PC-3 (cell line): ENCODE results near the gene ENG. TPM values are rescaled to one million over a fixed set of nuclear protein-coding genes. Genes with fewer than 3 reads are reported as not detected.

Experiments used
- ATAC-seq: fragments of 200-7000 bp; cut with Tn5 transposase; 2 replicates; pipeline ENCODE4 v1.9.1; 2020; ENCODE audit warnings: mild to moderate bottlenecking, moderate library complexity
- BruUV-seq: library from RNA; stranded (reverse); fragments of 400-500 nt; replicated peaks from 2 replicates; lab custom pipeline; 2021; lab: Mats Ljungman, UMichigan
- CTCF ChIA-PET: fragments of 300-600 bp; sonication (Branson Sonifier 250); formaldehyde crosslinking; loops from one replicate; lab custom pipeline; 2022; ENCODE audit warnings: antibody characterized with exemption; lab: Charles Lee
- POLR2A ChIA-PET: fragments of 300-600 bp; sonication (Branson Sonifier 250); formaldehyde crosslinking; loops from one replicate; lab custom pipeline; 2022; ENCODE audit warnings: antibody characterized with exemption; ENCODE audit not compliant: unreplicated experiment; lab: Charles Lee
- DNase-seq: peaks from one replicate; pipeline ENCODE4 v3.0.0-alpha.2; 2015
- H2AFZ ChIP-seq: fragments of 300-600 bp; sonication (generic); 2 replicates; pipeline ENCODE4 v1.6.0; 2016; ENCODE audit warnings: antibody characterized with exemption, low read length
- H3F3A ChIP-seq: fragments of 300-600 bp; sonication (generic); one replicate; pipeline ENCODE4 v1.6.0; 2017; ENCODE audit warnings: antibody characterized with exemption, low read length, control low read depth, mild to moderate bottlenecking; ENCODE audit not compliant: unreplicated experiment
- H3K27ac ChIP-seq: fragments of 300-600 bp; sonication (generic); 2 replicates; pipeline ENCODE4 v1.5.1; 2016; ENCODE audit warnings: mild to moderate bottlenecking, low read length
- H3K27me3 ChIP-seq: fragments of 300-600 bp; sonication (generic); 2 replicates; pipeline ENCODE4 v1.6.1; 2016; ENCODE audit warnings: low read length, mixed read lengths
- H3K36me3 ChIP-seq: fragments of 300-600 bp; sonication (generic); 2 replicates; pipeline ENCODE4 v1.6.1; 2016; ENCODE audit warnings: low read depth, mixed run types, low read length, mixed read lengths
- H3K4me1 ChIP-seq: fragments of 300-600 bp; sonication (generic); 2 replicates; pipeline ENCODE4 v1.5.1; 2016; ENCODE audit warnings: low read length; ENCODE audit not compliant: insufficient read depth
- H3K4me2 ChIP-seq: fragments of 300-600 bp; sonication (generic); 2 replicates; pipeline ENCODE4 v1.6.0; 2016; ENCODE audit warnings: low read length
- H3K4me3 ChIP-seq: fragments of 300-600 bp; sonication (generic); 2 replicates; pipeline ENCODE4 v1.5.1; 2016; ENCODE audit warnings: mild to moderate bottlenecking, low read length, mixed read lengths
- H3K79me2 ChIP-seq: fragments of 300-600 bp; sonication (generic); 2 replicates; pipeline ENCODE4 v1.6.1; 2017; ENCODE audit warnings: low read length, mixed read lengths
- H3K9ac ChIP-seq: fragments of 300-600 bp; sonication (generic); 2 replicates; pipeline ENCODE4 v1.6.0; 2016; ENCODE audit warnings: mild to moderate bottlenecking, low read length
- H3K9me2 ChIP-seq: fragments of 300-600 bp; sonication (generic); replicated peaks from 2 replicates; pipeline ENCODE4 v1.6.1; 2016; ENCODE audit warnings: mixed run types, low read length, mixed read lengths
- H3K9me3 ChIP-seq: fragments of 300-600 bp; sonication (generic); 2 replicates; pipeline ENCODE4 v1.6.1; 2016; ENCODE audit warnings: low read length, mixed read lengths
- H4K20me1 ChIP-seq: fragments of 300-600 bp; sonication (generic); 2 replicates; pipeline ENCODE4 v1.6.1; 2016; ENCODE audit warnings: low read length, mixed read lengths
- EZH2 ChIP-seq: fragments of 300-600 bp; sonication (generic); IDR thresholded peaks from one replicate; pipeline ENCODE4 v1.6.1; 2017; ENCODE audit warnings: antibody characterized with exemption, mild to moderate bottlenecking, low read length; ENCODE audit not compliant: unreplicated experiment
- EZH2phosphoT487 ChIP-seq: fragments of 300-600 bp; sonication (generic); IDR thresholded peaks from 2 replicates; pipeline ENCODE4 v1.6.1; 2018; ENCODE audit warnings: mild to moderate bottlenecking, antibody characterized with exemption, low read length, borderline replicate concordance
- intact Hi-C: fragments of 100-400 bp; cut with micrococcal nuclease; formaldehyde crosslinking; loops from 2 replicates; pipeline ENCODE4 v1.9.0; 2023
- total RNA-seq: library from RNA; depleted of rRNA; stranded (reverse); fragments of >200 nt; gene quantifications from 2 replicates; pipeline ENCODE4 v1.2.3, GENCODE V29; 2014
- TF ChIP-seq, protein P1 (sequence below): fragments of 300-600 bp; sonication (generic); conservative IDR thresholded peaks from 2 replicates; pipeline ENCODE4 v1.5.1; 2017; ENCODE audit warnings: antibody characterized with exemption, low read depth, mild to moderate bottlenecking, low read length

ENG gene
- total RNA-seq, 1 experiment from 2014 or later = 1.1 TPM

DNA sequence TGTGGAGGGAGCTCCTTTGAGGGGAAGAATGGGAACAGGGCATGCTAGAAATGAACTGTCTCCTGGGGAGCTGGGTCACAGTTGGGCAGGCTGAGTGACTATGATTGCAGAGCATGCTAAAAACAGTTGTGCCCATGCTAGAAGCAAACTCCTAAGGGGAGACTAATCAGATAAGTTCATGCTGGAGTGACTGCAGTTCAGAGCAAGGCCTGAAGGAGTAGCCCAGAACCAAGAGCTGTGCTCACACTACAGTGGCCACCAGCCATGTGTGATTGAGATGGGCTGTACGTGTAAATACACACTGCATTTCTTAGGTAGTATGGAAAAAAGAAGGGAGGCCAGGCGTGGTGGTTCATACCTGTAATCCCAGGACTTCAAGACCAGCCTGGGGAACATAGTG, 33.3 kb upstream of the ENG start:
- Histone ChIP-seq H3K4me3 (no peak overlapping the region), H3K27me3 (no peaks in the 10 kb centered on the region), H3F3A (no peaks in the 10 kb centered on the region), H3K9me3 (no peaks in the 10 kb centered on the region), H2AFZ (no peak overlapping the region), H3K9me2 (no peaks in the 10 kb centered on the region), H3K4me1 (no peaks in the 10 kb centered on the region), H3K79me2 (no peaks in the 10 kb centered on the region), H3K27ac (no peak overlapping the region), H4K20me1 (no peaks in the 10 kb centered on the region), H3K9ac (no peak overlapping the region), H3K36me3 (peaks cover 3% of the 10 kb centered on the region), H3K4me2 (no peak overlapping the region)
- peak; percentile 48; the same call in 1 of the 2 replicates for ATAC-seq
- TF ChIP-seq EZH2phosphoT487 (no peak), EZH2 (no peak)
- TF ChIP-seq, protein P1, sequence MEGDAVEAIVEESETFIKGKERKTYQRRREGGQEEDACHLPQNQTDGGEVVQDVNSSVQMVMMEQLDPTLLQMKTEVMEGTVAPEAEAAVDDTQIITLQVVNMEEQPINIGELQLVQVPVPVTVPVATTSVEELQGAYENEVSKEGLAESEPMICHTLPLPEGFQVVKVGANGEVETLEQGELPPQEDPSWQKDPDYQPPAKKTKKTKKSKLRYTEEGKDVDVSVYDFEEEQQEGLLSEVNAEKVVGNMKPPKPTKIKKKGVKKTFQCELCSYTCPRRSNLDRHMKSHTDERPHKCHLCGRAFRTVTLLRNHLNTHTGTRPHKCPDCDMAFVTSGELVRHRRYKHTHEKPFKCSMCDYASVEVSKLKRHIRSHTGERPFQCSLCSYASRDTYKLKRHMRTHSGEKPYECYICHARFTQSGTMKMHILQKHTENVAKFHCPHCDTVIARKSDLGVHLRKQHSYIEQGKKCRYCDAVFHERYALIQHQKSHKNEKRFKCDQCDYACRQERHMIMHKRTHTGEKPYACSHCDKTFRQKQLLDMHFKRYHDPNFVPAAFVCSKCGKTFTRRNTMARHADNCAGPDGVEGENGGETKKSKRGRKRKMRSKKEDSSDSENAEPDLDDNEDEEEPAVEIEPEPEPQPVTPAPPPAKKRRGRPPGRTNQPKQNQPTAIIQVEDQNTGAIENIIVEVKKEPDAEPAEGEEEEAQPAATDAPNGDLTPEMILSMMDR = no peak; the same call in 1 of the 2 replicates
- CTCF ChIA-PET = interaction anchor here (0.5 kb wide), 1 partner anchor 278 kb away, joined by 4 read pairs; no protein-coding TSS in a partner anchor
- DNase-seq = no peak
- no TSS peak for BruUV-seq
- POLR2A ChIA-PET = no interaction called here
- intact Hi-C loops = no loop called here

DNA sequence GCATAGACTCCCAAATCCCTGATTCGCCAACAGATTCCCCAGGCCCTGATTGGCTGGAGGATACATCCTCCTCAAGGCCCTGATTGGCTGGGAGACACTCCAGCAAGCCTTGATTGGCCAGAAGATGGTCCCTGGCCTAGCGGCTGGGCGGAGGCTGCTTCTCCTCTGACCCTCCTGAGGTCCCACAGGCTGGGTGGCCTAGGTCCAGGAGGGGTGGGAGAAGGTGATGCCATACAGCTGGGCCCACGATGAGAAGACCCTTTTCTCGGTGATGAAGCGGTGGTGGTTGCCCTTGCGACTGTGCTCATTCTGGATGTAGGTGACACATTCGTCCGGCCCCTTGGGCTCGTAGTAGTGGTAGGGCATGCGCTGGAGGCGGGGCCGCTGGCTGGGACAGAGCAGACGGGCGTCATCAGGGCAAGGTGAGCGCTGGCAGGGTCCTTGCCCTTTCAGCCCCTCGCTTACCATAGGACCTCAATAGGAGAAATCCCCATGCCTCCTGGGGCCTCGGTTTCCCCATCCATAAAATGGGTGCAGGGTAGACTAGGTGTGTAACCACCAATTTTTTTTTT, 32.0 kb upstream of the ENG start:
- no peak for ATAC-seq
- intact Hi-C loops = no loop called here
- H3K27me3 ChIP-seq = no peaks in the 10 kb centered on the region
- H3K9ac ChIP-seq = no peak overlapping the region
- H3K27ac ChIP-seq = no peak overlapping the region
- no peaks in the 10 kb centered on the region for H3F3A ChIP-seq
- no peak overlapping the region for H3K4me2 ChIP-seq
- no TSS peak for BruUV-seq
- no peaks in the 10 kb centered on the region for H3K9me2 ChIP-seq
- no peaks in the 10 kb centered on the region for H3K4me1 ChIP-seq
- TF ChIP-seq, protein P1 = no peak
- TF ChIP-seq EZH2 (no peak), EZH2phosphoT487 (no peak)
- H2AFZ ChIP-seq = no peak overlapping the region
- ChIA-PET CTCF (no interaction called here), POLR2A (no interaction called here)
- H3K79me2 ChIP-seq = no peaks in the 10 kb centered on the region
- no peak overlapping the region for H3K4me3 ChIP-seq
- DNase-seq = no peak
- no peaks in the 10 kb centered on the region for H3K36me3 ChIP-seq
- H4K20me1 ChIP-seq = no peaks in the 10 kb centered on the region
- no peaks in the 10 kb centered on the region for H3K9me3 ChIP-seq

DNA sequence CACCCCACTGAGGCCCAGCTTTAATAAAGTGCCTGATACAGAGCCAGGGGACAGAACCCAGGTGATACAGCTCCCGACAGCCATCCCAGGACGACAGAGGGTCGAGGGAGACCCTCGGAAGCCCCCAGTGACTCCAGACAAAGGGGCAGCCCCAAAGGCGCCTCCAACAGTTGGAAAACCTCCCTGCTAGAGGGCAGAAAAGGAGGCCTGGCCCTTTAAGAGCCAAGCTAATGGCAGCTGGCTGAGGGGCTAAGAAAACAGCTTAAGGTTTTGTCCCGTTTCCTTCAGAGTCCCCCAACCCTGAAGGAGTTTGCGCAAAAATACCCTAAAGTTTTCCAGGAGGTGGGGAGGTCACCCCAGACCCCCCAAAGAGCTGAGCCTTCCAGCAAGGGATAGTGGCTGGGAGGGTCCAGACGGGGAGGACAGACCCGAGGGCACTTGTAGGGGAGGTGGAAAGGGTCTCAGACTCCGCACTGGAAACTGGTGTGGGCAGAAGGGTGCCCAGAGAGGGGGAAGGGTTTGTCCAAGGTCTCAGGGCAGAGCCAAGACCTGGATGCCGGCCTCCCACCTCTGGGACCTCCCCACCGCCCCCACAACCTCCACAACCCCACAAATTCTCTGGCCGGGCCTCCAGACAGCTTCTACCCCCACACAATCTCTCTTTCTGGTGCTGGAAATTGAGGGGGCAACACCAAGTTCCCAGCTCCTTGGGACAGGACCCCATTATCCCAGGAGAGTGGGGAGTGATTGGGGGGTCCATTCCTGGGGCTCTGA, 31.2 kb upstream of the ENG start:
- CTCF ChIA-PET = no interaction called here
- ATAC-seq = no peak

More for the DNA sequence above, 31.2 kb upstream of the ENG start:
- no TSS peak for BruUV-seq
- DNase-seq = no peak
- intact Hi-C loops = no loop called here
- POLR2A ChIA-PET = no interaction called here
- Histone ChIP-seq H3K79me2 (no peaks in the 10 kb centered on the region), H3K4me1 (no peaks in the 10 kb centered on the region), H3K4me3 (no peak overlapping the region), H3K9ac (no peak overlapping the region), H3K36me3 (no peaks in the 10 kb centered on the region), H3K27me3 (no peaks in the 10 kb centered on the region), H3K27ac (no peak overlapping the region), H3K9me2 (no peaks in the 10 kb centered on the region), H3F3A (no peaks in the 10 kb centered on the region), H2AFZ (no peak overlapping the region), H3K9me3 (no peaks in the 10 kb centered on the region), H4K20me1 (no peaks in the 10 kb centered on the region), H3K4me2 (no peak overlapping the region)
- TF ChIP-seq EZH2phosphoT487 (no peak), EZH2 (no peak)
- TF ChIP-seq, protein P1 = no peak
